Renal cortex interstitium (tissue), 11 donors: ENCODE results near the gene PAPSS2. TPM values are rescaled to one million over a fixed set of nuclear protein-coding genes. Genes with fewer than 3 reads are reported as not detected.

Experiments
- DNase-seq, 11 donors: peaks; one replicate each; pipeline ENCODE4 v3.0.0-alpha.2; 2013; ENCODE audit warnings: low read depth in 9 of 11, low spot score in 4 of 11; ENCODE audit errors: extremely low read depth in 1 of 11
- polyA plus RNA-seq, 3 donors: library from polyadenylated mRNA; unstranded; fragments of 120-200 nt; gene quantifications; one replicate each; pipeline ENCODE4 v1.2.1, GENCODE V29; 2013; ENCODE audit not compliant: insufficient read length in 3 of 3

Gene PAPSS2
- polyA plus RNA-seq, 3 donors: 26.8 to 44.7 (median 33.4) TPM

DNA sequence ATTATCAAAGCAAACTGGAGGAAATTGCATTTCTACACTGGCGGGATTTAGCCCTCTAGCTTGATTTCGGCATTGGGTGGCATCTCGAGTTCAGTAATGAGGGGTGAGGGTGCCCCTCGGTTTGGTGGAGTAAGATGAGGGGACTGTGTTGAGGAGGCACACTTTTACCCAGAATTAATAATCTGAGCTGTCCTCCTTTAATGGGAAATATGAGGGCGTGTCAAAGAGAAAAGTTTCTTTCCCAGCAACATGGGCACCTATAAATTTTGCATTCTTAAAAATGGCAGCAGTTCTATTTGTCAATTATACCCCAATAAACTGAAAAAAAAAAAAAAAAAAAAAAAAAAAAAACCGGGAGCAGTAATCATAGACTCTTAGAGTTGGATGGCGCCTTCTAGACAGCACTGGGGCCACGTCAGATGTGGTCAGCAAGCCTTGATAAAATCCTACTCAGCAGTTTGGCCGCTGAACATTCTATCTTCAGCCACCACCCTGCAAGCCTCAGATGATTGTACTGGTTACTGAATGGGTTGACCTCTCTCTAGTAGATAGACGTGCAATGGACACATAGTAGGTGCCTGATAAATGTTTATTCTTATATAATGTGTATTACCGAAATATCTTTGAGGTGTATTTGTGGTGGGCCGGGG is 931 bp downstream of the PAPSS2 start:
- no peak for DNase-seq

DNA sequence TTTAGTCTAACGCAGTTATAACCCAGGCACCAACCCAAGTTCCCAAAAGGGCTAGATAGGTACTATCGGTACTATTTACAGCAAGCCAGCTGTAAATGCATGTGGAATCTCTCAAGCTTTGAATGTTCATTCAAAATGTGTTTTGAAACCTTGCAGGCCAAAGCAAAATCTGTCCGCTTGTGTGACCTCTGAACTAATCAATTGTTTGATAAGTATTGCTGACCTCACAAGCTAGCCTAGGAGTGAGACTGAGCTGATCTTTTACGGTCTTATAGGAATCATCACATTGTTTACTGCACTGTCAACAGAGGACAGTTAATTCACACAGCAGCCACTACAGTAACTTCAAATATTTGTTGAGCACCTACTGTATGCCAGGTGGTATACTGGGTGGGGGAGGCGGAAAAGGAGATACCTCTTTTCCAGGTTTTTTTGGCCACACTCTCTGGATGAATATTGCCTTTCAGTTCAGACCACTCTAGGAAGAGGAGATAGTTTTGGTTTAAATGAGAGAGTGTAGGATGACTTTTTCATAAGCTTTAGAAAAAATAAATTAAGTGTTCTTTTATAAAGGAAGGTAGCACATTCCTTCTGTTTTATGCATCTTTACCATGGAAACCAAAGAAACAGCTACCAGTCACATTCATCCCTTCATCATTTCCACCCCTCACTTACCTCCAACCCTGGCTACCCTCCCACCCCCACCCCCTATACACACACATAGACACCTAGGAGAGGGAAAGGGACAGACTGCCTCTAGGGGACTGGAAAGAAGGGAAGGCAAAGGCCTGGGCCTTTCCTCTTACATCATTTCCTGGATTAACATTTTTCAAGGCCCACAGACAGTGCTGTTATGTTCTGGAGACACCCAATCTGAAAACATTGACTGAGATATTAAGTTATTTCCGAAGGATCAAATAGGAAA is 2.4 kb downstream of the PAPSS2 start:
- DNase-seq: no peak

DNA sequence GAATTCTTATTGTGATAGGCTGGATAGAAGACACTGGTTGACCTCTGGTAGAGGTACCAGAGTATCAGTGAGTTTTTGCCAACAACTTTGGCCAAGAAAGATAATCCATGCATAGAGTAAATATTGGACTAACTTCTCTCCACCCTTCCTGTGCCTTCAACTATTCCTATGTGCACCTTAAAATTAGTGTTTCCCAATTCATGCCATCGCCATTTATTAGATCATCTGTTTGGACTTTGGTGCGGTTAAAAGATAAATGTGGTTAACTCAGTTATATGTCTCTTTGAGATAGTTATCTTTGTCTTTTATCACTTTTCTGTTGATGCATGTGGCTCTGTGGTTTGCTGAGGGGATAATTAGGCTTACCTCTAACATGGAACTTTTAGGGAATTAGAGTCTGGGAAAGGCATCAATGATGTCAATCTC is 4.6 kb downstream of the PAPSS2 start:
- no peak for DNase-seq

DNA sequence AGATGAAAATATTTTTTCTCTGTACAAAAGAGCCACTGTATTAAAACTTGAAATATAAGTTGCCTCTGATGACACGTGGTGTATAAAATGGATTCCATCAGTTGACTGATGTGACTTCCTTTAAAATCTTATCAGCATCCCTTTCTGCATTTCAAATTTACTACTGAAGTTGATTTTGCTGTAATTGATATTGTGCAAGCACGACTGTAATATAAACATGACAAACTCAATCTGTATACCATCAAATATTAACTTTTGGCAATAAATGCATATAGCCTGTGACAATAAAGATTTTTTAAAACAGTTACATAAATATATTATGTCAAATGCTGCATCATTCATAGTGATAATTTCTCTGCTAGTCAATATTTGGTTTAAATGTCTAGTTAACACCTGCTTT is 7.8 kb downstream of the PAPSS2 start:
- DNase-seq: no peak

DNA sequence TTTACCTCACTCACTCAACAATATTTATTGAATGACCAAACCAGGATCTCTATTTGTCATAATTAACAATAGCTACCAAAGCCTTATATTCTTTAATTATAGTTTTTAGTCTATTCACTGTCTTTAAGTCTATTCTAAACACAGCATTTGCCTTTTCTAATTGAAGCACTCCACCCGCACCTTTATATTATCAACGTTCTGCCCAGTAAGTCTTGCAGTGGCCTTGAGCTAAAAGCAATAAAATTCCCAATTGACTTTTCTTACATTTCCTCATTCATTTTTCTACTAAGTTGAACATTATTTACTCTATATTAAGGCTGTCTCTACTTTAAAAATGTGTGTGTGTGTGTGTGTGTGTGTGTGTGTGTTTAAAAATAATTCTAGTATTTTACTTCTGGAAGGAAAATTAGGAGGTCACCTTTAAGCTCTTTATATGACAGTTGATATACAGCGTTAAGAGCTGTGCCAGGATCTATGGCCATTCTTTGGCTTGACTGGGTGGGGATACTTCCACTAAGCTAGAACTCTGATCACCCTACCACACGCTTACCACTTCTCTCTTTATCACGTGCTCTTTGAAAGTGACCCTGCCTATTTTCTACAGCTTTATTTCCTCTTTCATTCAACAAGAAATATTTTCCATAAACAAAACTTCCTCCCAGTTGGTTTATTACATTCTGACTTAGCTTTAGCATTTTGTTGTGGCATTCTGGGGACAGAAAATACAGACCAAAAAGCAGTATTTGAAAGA is 8.8 kb downstream of the PAPSS2 start:
- no peak for DNase-seq

DNA sequence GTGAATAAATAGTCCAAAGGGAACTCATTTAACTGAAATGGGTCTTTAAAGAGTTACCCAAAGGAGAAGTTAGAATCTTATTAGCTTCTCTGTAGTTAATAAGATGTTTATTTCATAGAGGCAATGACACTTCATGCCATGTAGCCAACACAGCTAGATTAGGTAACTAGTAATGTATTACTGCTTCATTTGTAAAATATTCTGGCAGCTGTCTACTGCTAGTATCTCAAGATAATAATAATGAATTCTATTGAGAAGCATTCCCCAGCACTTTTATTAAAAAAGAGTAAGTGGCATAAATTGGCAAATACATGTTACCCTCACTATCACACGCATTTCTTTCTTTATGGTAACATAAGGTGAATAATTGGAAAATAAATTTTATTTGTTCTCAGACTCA is 10.1 kb downstream of the PAPSS2 start:
- DNase-seq: no peak

DNA sequence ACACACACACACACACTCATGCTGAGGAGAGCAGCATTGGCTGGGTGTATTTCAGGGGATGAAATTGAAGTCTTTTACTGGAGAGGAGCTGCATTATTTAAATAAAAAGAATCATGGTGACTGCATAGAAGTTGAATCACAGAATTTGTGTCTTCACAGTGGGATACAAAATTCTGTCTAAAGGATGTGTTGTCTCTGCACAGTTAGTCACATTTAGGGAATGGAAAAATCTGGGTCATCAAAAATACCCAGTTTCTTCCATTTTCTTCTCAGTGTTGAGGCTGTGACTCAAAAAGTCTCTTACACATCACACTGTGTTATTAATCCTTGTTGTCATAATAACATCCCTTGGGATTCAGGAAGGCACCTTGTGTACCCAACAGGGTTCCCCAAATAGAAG is 10.9 kb downstream of the PAPSS2 start:
- no peak for DNase-seq

DNA sequence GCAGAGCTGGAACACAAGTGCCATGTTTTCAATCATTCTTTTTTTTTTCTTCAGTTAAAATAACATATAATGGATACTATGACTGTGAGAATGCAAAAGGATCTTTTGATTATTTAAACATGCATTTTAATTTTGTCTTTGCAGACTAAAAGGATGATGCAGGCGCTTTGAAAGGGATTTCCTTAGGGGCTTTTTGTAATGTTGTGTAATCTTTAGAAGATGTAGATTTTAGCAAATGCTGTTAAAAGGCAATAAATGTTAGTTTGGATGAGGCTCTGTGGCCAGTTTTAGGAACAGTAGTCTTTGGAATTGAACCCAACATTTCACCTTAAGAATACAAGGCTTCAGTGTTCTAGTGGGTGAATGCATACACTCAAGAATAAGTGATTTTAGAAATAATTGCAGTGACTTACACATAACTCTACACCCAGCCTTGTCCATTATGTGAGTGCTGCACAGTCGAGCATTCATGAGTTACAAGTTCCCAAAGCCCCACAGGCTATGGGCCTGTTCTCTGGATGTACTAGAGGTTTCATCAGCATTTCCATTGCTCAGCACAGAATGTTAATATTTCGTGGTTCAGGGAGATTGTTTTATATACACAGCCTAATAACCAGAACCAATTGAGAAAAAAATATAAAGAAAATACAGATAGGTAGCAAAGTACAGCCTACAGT is 11.6 kb downstream of the PAPSS2 start:
- DNase-seq: no peak

DNA sequence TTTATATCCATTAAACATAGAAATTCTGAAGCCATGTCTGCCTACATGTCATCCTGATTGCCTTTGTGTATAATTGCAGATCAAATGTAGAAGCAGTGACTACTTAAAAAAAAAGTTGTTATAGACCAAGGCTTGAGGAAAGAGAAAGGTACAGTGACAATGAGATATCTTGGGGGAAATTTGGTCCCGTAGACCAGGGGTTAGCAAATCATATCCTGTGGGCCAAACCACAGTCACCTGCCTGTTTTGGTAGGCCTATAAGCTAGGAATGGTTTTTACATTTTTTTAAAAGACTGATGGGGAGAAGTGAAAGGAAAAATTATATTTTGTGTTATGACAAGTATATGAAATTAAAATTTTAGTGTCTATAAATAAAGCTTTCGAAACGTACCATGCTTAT is 12.9 kb downstream of the PAPSS2 start:
- DNase-seq: no peak

DNA sequence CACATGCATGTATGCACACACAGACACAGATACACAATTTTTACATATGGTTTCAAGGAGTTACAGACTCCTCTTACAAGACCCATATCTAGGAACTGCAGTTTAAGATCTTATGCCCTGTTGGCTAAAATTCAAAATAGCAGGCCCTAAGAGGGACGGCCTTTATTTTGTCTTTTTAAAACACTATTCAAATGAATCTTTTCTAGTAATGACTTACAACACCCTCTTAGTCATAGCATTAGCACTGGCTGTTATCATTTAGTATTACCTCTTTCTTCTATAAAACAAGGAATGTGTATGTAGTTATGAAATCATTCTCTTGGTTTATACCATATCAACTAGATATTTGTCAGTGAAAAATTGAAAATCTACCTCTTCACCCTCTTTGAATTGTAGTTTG is 15.3 kb downstream of the PAPSS2 start:
- no peak for DNase-seq

DNA sequence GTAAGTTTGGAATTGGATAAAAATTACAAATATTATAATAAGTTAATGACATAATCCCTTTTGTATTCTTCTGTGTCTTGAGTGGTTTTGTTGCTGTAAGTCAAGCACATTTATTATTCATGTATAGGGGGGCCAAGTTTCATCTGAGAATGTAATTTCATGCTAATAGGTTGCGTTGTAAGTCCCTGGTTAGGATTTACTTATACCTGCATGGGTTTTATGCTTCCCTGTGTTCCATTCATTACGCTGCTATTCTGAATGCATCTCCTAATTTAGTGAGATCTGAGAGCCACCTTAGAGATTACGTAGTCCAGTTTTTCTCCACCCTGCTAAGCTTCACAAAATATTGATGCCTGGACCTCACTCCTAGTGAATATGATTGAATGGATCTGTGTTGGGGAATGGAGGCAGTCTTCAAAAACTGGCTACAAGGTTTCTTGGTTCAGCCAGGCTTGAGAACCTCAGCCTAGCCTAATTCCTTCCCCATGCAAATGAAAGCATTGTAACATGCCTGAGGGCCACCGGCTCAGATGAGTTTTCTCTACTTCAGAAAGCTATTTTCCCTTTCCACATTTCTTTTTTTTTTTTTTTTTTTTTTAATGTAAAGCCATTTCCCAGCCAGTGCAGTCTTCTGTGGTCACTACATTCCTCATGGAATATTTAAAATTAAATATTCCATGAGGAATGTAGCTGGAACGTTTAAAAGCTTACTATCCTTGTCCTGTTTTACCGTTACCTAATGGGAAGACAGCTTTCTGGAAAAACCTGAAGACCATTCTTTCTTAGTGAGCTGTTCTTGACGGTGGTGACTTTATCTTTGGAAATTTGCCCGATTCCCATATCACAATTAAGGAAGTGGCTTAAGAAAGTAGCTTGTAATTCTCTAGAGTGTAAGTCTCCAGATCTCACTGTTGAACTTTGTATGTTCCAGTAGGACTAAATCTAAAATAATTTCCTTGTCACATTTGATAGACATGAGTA is 16.0 kb downstream of the PAPSS2 start:
- no peak for DNase-seq

DNA sequence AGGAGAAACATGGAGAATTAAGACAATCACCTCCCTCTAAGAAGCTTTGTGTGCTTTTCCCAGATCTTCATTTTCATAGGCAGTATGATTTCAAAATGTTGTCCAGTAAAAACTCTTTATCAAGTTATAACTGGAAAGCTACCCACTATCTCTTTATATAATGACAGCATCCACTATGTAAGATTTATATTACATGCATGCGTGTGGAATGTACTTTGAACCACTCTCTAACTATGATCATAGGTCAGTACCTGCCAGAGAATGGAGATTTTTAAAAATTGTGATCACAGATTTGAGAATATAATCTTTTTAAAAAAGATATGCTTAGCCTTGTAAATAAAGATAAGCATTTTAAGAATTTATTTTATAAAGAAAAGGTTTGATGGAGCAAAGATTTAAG is 17.9 kb downstream of the PAPSS2 start:
- no peak for DNase-seq

DNA sequence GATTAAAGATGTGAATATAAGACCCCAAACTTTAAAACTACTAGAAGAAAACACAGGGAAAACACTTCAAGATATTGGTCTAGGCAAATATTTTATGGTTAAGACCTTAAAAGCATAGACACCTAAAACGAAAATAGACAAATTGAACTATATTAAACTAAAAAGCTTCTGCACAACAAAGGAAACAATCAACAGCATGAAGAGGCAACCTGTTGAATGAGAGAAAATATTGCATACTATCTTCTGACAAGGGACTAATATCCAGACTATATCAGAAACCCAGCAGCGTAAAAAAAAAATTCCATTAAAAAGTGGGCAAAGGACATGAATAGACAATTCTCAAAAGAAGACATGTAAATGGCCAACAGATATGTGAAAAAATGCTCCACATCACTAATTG is 18.6 kb downstream of the PAPSS2 start:
- no peak for DNase-seq

DNA sequence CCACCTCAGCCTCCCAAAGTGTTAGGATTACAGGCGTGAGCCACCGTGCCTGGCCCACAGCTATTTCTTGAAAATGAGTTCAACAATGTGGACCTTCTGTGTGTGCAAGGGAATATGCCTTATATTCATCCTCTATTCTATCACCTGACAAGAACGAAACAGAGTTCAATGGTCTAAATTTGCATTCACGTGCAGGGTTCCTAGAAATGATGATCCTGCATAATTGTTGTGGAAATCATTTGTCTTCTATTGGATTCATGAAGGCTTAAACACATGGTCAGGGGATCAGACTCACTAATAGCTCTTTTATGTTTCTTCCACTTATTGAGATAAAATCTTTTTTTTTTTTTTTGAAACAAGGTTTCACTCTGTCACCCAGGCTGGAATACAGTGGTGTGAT is 23.7 kb downstream of the PAPSS2 start:
- DNase-seq: no peak

DNA sequence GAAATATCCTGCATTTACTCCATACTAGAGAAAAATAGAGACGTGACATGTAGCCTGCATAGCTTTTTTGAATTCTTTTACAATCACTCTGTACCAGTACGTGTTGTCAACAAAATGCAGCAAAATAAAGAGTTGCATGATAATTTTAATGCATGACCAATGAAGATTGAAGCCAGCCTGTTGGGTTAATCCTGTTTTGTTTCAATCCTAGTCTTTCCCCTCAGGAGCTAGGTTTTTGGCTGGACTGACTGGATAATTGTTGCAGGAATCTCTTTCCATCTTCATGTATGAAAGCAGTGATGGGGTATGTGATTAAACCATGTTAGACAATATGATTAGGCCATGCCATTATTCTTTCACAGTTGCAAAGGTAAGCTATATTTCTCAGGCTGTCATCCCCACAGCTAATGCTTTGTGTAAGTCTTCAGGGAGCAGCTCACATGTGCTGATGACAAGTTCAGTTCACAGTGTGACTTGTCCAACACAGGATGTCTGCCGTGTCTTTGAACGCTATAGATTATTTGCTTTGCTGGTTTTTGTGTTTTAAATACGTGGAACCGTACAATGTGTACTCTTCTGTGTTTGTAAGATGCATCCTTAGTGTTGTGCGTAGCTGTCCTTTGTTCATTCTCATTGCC is 24.4 kb downstream of the PAPSS2 start:
- no peak for DNase-seq

DNA sequence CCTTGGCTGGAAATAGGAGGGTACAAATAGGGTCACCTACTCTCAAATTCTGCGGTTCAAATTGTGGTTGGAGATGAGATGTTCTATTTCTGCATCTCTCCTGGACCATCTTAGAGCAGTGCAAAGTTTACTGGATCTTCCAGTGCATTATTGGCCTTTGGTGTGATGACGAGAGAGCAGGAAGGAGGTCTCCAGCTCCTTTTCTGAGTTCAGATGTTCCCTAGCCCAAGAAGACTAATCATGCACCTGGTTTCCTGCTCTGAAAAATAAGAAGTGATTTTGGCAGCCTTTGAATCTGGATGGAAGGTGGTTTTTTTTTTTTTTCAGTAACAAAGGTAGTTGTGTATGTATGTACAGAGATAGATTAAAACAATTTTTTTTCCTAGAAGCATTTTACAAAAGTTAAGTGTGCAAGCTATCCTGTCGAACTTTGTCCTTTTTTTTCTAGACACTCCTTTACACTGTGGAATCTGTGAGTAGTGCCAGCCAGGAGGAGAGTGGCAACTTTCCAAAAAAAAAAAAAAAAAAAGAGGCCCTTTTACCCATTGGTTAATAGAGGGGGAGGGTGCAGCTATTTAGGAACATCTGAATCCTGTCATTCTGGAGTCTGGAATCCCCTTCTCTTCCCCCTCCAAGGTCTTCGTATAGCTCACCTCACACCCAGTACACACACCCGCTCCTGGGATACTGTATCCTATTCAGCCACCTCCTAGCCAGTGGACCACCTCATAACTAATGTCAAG is 26.3 kb downstream of the PAPSS2 start:
- DNase-seq: no peak

DNA sequence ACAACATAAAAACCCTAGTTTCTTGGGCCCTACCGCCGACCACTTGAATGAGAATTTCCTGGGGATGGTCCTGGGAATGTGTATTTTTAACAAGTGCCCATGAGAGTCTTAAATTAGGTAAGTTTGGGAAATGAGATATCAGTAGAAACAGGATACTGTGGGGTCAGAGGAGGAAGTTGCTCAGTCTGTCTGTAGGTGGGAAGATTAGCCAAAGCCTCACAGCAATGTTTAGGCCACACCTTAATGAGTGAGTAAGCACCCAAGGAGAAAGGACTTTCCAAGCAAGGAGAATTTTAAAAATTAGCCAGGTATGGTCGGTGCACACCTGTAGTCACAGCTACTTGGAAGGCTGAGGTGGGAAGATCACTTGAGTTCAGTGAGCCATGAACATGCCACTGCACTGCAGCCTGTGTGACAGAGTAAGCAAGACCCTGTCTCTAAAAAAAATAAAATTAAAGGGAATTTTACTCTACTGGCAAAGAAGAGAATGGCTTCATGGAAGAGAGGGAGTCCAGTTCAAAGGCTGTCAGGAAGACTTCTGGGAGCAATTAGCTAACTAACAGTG is 31.9 kb downstream of the PAPSS2 start:
- no peak for DNase-seq
